Gastrocnemius medialis (tissue), 4 donors: ENCODE measurements around the gene ANKRD65.
"Not testable (repeated sequence)": the region's sequence is repeated elsewhere in the genome, so short reads cannot be mapped to it uniquely, and the experiment has no call there.

Experiments used
- CTCF ChIP-seq, 5 experiments: fragments of 450-650 bp in 3 of 5; fragments of 200-600 bp in 2 of 5; sonication (generic) in 2 of 5; IDR thresholded peaks in 4 of 5; conservative IDR thresholded peaks in 1 of 5; 1 replicate in 4 of 5; 2 replicates in 1 of 5; pipeline ENCODE4 v1.5.1; 2016 to 2019; ENCODE audit warnings: antibody characterized with exemption in 5 of 5, mild to moderate bottlenecking in 3 of 5, moderate library complexity in 3 of 5
- POLR2A ChIP-seq, 2 donors: fragments of 450-650 bp; IDR thresholded peaks; one replicate each; pipeline ENCODE4 v1.6.1; 2017; ENCODE audit warnings: antibody characterized with exemption in 2 of 2, mild to moderate bottlenecking in 2 of 2, moderate library complexity in 2 of 2

GRCh38 chr1:1385339-1385738, 35.7 kb downstream of the ANKRD65 start:
- TF ChIP-seq CTCF (IDR thresholded peaks at IDR 0.05 in 4 of 5, conservative IDR thresholded peaks at IDR 0.05 in 1 of 5); POLR2A (IDR thresholded peaks at IDR 0.05): not testable (repeated sequence)
